WTC11 (cell line): ENCODE results near the gene AGPAT3.

Experiments used
- ATF3 ChIP-seq: sonication (generic); formaldehyde crosslinking; conservative IDR thresholded peaks from 2 replicates; pipeline ENCODE4 v1.8.1; 2022; ENCODE audit warnings: mild to moderate bottlenecking, missing genetic modification reagents
- CREM ChIP-seq: sonication (generic); formaldehyde crosslinking; IDR thresholded peaks from 2 replicates; pipeline ENCODE4 v1.8.1; 2022; ENCODE audit warnings: mild to moderate bottlenecking, missing genetic modification reagents, moderate library complexity
- CTCF ChIP-seq: fragments of 200-600 bp; IDR thresholded peaks from 2 replicates; pipeline ENCODE4 v1.8.0; 2022; ENCODE audit warnings: antibody characterized with exemption
- JUN ChIP-seq: sonication (generic); formaldehyde crosslinking; IDR thresholded peaks from 2 replicates; pipeline ENCODE4 v1.8.0; 2023; ENCODE audit warnings: mild to moderate bottlenecking, missing genetic modification reagents
- NFATC4 ChIP-seq: fragments of 250-450 bp; sonication (Bioruptor Pico); IDR thresholded peaks from 2 replicates; pipeline ENCODE4 v1.9.0; 2021; ENCODE audit warnings: mild to moderate bottlenecking
- NR1H2 ChIP-seq: sonication (generic); formaldehyde crosslinking; IDR thresholded peaks from 2 replicates; pipeline ENCODE4 v1.9.0; 2021; ENCODE audit warnings: mild to moderate bottlenecking, moderate library complexity, missing genetic modification reagents
- NR3C1 ChIP-seq: sonication (generic); formaldehyde crosslinking; conservative IDR thresholded peaks from 2 replicates; pipeline ENCODE4 v1.8.1; 2023; ENCODE audit warnings: low read depth, mild to moderate bottlenecking, missing genetic modification reagents
- TP53 ChIP-seq: sonication (generic); formaldehyde crosslinking; IDR thresholded peaks from 2 replicates; pipeline ENCODE4 v1.8.1; 2023; ENCODE audit warnings: mild to moderate bottlenecking, missing genetic modification reagents
- ZBTB43 ChIP-seq: sonication (generic); formaldehyde crosslinking; IDR thresholded peaks from 2 replicates; pipeline ENCODE4 v1.8.1; 2023; ENCODE audit warnings: mild to moderate bottlenecking, missing genetic modification reagents
- ZNF671 ChIP-seq: fragments of 250-450 bp; sonication (Bioruptor Pico); IDR thresholded peaks from 2 replicates; pipeline ENCODE4 v1.8.0; 2021; ENCODE audit warnings: mild to moderate bottlenecking
- TF ChIP-seq, protein P1 (sequence below): sonication (generic); formaldehyde crosslinking; IDR thresholded peaks from 2 replicates; pipeline ENCODE4 v1.8.1; 2023; ENCODE audit warnings: mild to moderate bottlenecking, missing genetic modification reagents, moderate library complexity
- TF ChIP-seq, protein P2 (sequence below): sonication (generic); formaldehyde crosslinking; IDR thresholded peaks from 2 replicates; pipeline ENCODE4 v1.8.1; 2022; ENCODE audit warnings: missing genetic modification reagents, borderline replicate concordance

GRCh38 chr21:43890042-43890441 is 25.0 kb downstream of the AGPAT3 start:
- TF ChIP-seq CREM (no peak), CTCF (no peak), ZNF671 (no peak), ATF3 (no peak), TP53 (CRISPR knock-in tag) (no peak), NR3C1 (CRISPR knock-in tag) (no peak), ZBTB43 (no peak), NR1H2 (no peak), NFATC4 (CRISPR knock-in tag) (no peak), JUN (CRISPR knock-in tag) (no peak)
- TF ChIP-seq, protein P1, sequence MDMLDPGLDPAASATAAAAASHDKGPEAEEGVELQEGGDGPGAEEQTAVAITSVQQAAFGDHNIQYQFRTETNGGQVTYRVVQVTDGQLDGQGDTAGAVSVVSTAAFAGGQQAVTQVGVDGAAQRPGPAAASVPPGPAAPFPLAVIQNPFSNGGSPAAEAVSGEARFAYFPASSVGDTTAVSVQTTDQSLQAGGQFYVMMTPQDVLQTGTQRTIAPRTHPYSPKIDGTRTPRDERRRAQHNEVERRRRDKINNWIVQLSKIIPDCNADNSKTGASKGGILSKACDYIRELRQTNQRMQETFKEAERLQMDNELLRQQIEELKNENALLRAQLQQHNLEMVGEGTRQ (CRISPR knock-in tag) = no peak
- TF ChIP-seq, protein P2, sequence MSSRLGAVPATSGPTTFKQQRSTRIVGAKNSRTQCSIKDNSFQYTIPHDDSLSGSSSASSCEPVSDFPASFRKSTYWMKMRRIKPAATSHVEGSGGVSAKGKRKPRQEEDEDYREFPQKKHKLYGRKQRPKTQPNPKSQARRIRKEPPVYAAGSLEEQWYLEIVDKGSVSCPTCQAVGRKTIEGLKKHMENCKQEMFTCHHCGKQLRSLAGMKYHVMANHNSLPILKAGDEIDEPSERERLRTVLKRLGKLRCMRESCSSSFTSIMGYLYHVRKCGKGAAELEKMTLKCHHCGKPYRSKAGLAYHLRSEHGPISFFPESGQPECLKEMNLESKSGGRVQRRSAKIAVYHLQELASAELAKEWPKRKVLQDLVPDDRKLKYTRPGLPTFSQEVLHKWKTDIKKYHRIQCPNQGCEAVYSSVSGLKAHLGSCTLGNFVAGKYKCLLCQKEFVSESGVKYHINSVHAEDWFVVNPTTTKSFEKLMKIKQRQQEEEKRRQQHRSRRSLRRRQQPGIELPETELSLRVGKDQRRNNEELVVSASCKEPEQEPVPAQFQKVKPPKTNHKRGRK (CRISPR knock-in tag) = no peak
